ENCODE measurements around the gene GPS2. TPM values are rescaled to one million over a fixed set of nuclear protein-coding genes. Genes with fewer than 3 reads are reported as not detected.

The GPS2 gene
- total RNA-seq, 1 donor from 2014 or later = 22.4 TPM

DNA sequence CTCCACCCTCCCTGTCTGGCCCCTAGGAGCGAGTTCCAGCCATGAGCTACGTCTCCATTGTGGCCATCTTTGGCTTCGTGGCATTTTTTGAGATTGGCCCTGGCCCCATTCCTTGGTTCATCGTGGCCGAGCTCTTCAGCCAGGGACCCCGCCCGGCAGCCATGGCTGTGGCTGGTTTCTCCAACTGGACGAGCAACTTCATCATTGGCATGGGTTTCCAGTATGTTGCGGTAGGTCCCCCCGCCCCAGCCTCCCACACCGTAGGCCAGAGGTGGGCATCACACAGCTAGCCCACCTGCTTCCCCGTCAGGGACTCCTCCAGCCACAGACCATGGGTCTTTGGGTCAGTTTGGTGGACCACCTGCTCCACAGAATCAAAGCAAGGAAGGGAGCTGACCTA, 29.5 kb downstream of the GPS2 start:
- DNase-seq (ENCODE audit: low read depth) (no peak), FAIRE-seq (no peak)
- Histone ChIP-seq H3K27me3 (ENCODE audit: control insufficient read depth, insufficient read depth, low read length) (peaks cover 5% of the 10 kb centered on the region), H3K4me3 (ENCODE audit: low read depth, low read length) (no peak overlapping the region), H3K36me3 (ENCODE audit: control insufficient read depth, insufficient read depth, low read length) (no peaks in the 10 kb centered on the region)
- TF ChIP-seq, protein P1, sequence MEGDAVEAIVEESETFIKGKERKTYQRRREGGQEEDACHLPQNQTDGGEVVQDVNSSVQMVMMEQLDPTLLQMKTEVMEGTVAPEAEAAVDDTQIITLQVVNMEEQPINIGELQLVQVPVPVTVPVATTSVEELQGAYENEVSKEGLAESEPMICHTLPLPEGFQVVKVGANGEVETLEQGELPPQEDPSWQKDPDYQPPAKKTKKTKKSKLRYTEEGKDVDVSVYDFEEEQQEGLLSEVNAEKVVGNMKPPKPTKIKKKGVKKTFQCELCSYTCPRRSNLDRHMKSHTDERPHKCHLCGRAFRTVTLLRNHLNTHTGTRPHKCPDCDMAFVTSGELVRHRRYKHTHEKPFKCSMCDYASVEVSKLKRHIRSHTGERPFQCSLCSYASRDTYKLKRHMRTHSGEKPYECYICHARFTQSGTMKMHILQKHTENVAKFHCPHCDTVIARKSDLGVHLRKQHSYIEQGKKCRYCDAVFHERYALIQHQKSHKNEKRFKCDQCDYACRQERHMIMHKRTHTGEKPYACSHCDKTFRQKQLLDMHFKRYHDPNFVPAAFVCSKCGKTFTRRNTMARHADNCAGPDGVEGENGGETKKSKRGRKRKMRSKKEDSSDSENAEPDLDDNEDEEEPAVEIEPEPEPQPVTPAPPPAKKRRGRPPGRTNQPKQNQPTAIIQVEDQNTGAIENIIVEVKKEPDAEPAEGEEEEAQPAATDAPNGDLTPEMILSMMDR (IDR thresholded peaks at IDR 0.05; ENCODE audit: insufficient read depth, low read length, severe bottlenecking) = no peak

GRCh38 chr17:7284911-7285310, 30.2 kb downstream of the GPS2 start:
- Histone ChIP-seq H3K27me3 (ENCODE audit: control insufficient read depth, insufficient read depth, low read length) (peaks cover 5% of the 10 kb centered on the region), H3K36me3 (ENCODE audit: control insufficient read depth, insufficient read depth, low read length) (no peaks in the 10 kb centered on the region), H3K4me3 (ENCODE audit: low read depth, low read length) (no peak overlapping the region)
- DNase-seq (ENCODE audit: low read depth) = no peak
- FAIRE-seq = no peak
- TF ChIP-seq, protein P1 (IDR thresholded peaks at IDR 0.05; ENCODE audit: insufficient read depth, low read length, severe bottlenecking) = no peak

- no peak overlapping the region for H3K4me3 ChIP-seq (ENCODE audit: low read depth, low read length)
- H3K27me3 ChIP-seq (ENCODE audit: control insufficient read depth, insufficient read depth, low read length) = peaks cover 5% of the 10 kb centered on the region
- no peak for DNase-seq (ENCODE audit: low read depth)
- no peaks in the 10 kb centered on the region for H3K36me3 ChIP-seq (ENCODE audit: control insufficient read depth, insufficient read depth, low read length)
- FAIRE-seq = no peak
- TF ChIP-seq, protein P1 (IDR thresholded peaks at IDR 0.05; ENCODE audit: insufficient read depth, low read length, severe bottlenecking) = no peak
These were observed 31.5 kb downstream of the GPS2 start for GRCh38 chr17:7283471-7284216.

GRCh38 chr17:7282752-7283321, 32.3 kb downstream of the GPS2 start:
- TF ChIP-seq, protein P1 (IDR thresholded peaks at IDR 0.05; ENCODE audit: insufficient read depth, low read length, severe bottlenecking) = no peak
- Histone ChIP-seq H3K36me3 (ENCODE audit: control insufficient read depth, insufficient read depth, low read length) (no peaks in the 10 kb centered on the region), H3K4me3 (ENCODE audit: low read depth, low read length) (no peak overlapping the region), H3K27me3 (ENCODE audit: control insufficient read depth, insufficient read depth, low read length) (peaks cover 5% of the 10 kb centered on the region)
- no peak for FAIRE-seq
- no peak for DNase-seq (ENCODE audit: low read depth)

DNA sequence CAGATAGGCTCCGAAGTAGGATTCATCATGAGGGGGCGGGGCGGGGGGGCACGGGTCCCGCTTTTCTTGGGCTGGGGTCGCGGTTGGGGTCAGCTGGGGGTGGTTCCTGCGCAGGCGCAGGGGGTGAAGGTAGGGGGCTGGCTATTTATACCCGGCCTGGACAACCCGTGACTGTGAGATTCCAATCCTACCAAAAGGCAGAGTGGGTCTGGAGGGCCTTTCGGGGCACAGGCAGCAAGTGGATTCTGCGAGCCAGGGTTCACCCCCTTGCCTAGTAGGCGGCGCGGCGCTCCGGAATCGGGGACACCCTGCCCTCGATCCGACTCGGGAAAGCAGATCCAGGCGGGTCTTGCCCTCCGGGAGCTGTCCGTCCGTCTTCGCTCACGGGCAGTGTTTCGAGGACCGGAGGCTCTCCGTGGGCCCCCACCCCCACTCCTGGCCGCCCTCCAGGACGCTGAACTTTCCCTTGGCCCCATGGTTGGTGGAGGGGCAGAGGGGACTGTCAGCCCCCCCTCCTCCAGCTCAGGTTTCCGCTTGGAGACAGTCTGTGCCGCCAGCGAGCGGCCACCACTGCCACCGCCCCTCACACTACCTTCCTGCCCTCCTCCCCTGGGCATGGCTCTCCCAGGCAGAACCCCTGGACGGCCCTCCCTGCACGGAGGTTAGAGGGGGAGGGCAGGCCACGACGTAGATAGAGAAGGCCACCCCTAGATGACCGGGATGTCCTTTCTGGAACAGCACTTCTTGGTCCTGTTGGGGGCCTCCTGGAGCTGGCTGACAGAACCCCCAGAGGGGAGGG, 33.0 kb downstream of the GPS2 start:
- DNase-seq (ENCODE audit: low read depth) (no peak), FAIRE-seq (no peak)
- no peaks in the 10 kb centered on the region for H3K36me3 ChIP-seq (ENCODE audit: control insufficient read depth, insufficient read depth, low read length)
- peak overlapping the region; percentile 39 for H3K4me3 ChIP-seq (ENCODE audit: low read depth, low read length)
- peaks cover 5% of the 10 kb centered on the region for H3K27me3 ChIP-seq (ENCODE audit: control insufficient read depth, insufficient read depth, low read length)
- TF ChIP-seq, protein P1 (IDR thresholded peaks at IDR 0.05; ENCODE audit: insufficient read depth, low read length, severe bottlenecking) = no peak

Data from bronchial epithelial cell (primary cell).